Measurements from ENCODE around the gene VAV3. TPM values are rescaled to one million over a fixed set of nuclear protein-coding genes. Genes with fewer than 3 reads are reported as not detected.

VAV3 gene
- total and polyA plus RNA-seq, 9 of the 15 experiments (the other 6 are each of a cell fraction or from before 2014, with no cell fraction given): not detected

DNA sequence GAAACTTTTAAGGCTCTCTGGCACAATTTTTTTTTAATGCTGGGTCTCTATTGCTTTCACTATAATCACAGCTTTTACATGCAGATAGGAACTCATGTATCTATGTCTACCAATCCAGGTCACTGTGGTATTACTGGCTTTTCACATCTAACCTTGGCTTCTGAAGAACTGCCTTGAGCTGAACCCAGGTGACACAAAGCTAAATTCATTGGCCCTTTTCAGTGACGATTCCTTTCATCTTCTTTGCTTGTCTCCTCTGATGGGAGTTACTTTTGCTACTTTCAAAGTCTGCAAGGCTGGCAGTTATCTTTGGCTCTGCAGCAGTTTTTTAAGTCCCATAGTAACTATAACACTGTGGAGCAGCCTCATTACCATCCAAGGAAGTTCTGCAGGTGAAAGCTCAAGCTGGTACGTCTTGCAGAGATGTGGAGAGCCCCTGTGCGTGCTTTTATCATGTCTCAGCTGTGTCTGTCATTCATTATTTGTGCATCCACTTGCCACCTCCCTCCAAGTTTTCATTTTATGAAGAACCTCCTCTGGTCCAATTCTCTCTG is 364.3 kb downstream of the VAV3 start (continued):
- TF ChIP-seq, protein P1, sequence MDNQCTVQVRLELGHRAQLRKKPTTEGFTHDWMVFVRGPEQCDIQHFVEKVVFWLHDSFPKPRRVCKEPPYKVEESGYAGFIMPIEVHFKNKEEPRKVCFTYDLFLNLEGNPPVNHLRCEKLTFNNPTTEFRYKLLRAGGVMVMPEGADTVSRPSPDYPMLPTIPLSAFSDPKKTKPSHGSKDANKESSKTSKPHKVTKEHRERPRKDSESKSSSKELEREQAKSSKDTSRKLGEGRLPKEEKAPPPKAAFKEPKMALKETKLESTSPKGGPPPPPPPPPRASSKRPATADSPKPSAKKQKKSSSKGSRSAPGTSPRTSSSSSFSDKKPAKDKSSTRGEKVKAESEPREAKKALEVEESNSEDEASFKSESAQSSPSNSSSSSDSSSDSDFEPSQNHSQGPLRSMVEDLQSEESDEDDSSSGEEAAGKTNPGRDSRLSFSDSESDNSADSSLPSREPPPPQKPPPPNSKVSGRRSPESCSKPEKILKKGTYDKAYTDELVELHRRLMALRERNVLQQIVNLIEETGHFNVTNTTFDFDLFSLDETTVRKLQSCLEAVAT (IDR thresholded peaks at IDR 0.05): no peak

DNA sequence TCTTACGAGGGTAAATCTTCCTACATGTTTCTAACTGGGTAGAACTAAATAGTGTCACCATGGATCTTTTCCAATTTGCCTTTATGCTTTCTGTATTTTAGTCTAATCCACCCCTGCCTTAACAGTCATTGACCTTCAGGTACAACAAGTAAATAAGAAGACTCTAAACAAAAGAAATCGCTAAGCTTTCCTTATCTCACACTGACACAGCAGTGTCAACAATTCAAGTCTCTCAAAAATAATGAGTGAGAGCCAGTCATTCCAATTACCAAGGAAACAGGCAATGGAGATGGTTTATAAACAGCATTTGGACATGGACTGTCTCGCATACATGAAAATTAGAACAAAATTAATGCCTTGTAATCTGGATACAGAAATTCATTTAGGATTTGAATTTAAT is 365.8 kb downstream of the VAV3 start:
- no peaks in the 10 kb centered on the region for H3K9me3 ChIP-seq (replicated peaks; ENCODE audit: control insufficient read depth, insufficient read depth, low read depth, low read length)
- no peak overlapping the region for H2AFZ ChIP-seq (ENCODE audit: low read depth, low read length)
- no peak overlapping the region for H3K9ac ChIP-seq (ENCODE audit: insufficient read depth in 1 of 2, low read depth in 2 of 2, low read length in 2 of 2)
- no peaks in the 10 kb centered on the region for H4K20me1 ChIP-seq (replicated peaks; ENCODE audit: control insufficient read depth, insufficient read depth, low read length)
- CTCF ChIA-PET (ENCODE audit: low intra/inter-chr PET ratio): no interaction called here
- POLR2A ChIA-PET: interaction anchor here (0.7 kb wide), 1 partner anchor 53 kb away, joined by 4 read pairs; no protein-coding TSS in a partner anchor
- H3K36me3 ChIP-seq (ENCODE audit: control insufficient read depth, insufficient read depth, low read length): no peaks in the 10 kb centered on the region
- no peak for FAIRE-seq
- intact Hi-C loops (cut with micrococcal nuclease) (no loop called here), in situ Hi-C loops (cut with MboI) (no loop called here)
- BruUV-seq (replicated peaks): no TSS peak
- H3K4me1 ChIP-seq (replicated peaks in 1 of 2; ENCODE audit: control insufficient read depth in 2 of 2, insufficient read depth in 2 of 2, low read length in 2 of 2): no peaks in the 10 kb centered on the region
- no peak overlapping the region for H3K4me2 ChIP-seq (ENCODE audit: insufficient read depth, low read length)
- WGBS (ENCODE audit: insufficient coverage, low coverage, missing lambda C conversion rate): 5% methylated on average over 3 of the region's 3 CpGs
- H3K4me3 ChIP-seq: no peak overlapping the region
- DNase-seq (ENCODE audit: extremely low read depth in 1 of 4, low spot score in 3 of 4): no peak
- H3K79me2 ChIP-seq (ENCODE audit: control insufficient read depth, insufficient read depth, low read length): no peaks in the 10 kb centered on the region
- no peaks in the 10 kb centered on the region for H3K9me1 ChIP-seq (ENCODE audit: control insufficient read depth, insufficient read depth, low read length)
- ATAC-seq: no peak
- H3K27me3 ChIP-seq (ENCODE audit: control insufficient read depth in 2 of 2, insufficient read depth in 2 of 2, low read length in 2 of 2): no peaks in the 10 kb centered on the region
- no peak overlapping the region for H3K27ac ChIP-seq (ENCODE audit: extremely low read depth, low read depth, low read length)
- no peak for TF ChIP-seq MAFF (IDR thresholded peaks at IDR 0.05; ENCODE audit: low read length)
- no peak for TF ChIP-seq ZFX (CRISPR knock-in tag; IDR thresholded peaks at IDR 0.05)
- no peak for TF ChIP-seq FOXM1 (IDR thresholded peaks at IDR 0.05; ENCODE audit: low read depth)
- no peak for TF ChIP-seq FOXM1 (CRISPR knock-in tag; IDR thresholded peaks at IDR 0.05; ENCODE audit: low read depth)
- TF ChIP-seq, protein P2, sequence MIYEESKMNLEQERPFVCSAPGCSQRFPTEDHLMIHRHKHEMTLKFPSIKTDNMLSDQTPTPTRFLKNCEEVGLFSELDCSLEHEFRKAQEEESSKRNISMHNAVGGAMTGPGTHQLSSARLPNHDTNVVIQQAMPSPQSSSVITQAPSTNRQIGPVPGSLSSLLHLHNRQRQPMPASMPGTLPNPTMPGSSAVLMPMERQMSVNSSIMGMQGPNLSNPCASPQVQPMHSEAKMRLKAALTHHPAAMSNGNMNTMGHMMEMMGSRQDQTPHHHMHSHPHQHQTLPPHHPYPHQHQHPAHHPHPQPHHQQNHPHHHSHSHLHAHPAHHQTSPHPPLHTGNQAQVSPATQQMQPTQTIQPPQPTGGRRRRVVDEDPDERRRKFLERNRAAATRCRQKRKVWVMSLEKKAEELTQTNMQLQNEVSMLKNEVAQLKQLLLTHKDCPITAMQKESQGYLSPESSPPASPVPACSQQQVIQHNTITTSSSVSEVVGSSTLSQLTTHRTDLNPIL (CRISPR knock-in tag; IDR thresholded peaks at IDR 0.05): no peak
- TF ChIP-seq ETV5 (CRISPR knock-in tag; IDR thresholded peaks at IDR 0.05; ENCODE audit: low read depth): no peak
- no peak for TF ChIP-seq NEUROD1 (IDR thresholded peaks at IDR 0.05; ENCODE audit: borderline replicate concordance, low read depth, low read length, partially characterized antibody)
- no peak for TF ChIP-seq FOXP1 (CRISPR knock-in tag; IDR thresholded peaks at IDR 0.05)
- no peak for TF ChIP-seq POU5F1 (IDR thresholded peaks at IDR 0.05; ENCODE audit: borderline replicate concordance, low read depth, low read length, partially characterized antibody)
- TF ChIP-seq CCAR2 (IDR thresholded peaks at IDR 0.05; ENCODE audit: low read depth, low read length): no peak
- no peak for TF ChIP-seq ZSCAN29 (IDR thresholded peaks at IDR 0.05)
- TF ChIP-seq PYGO2 (tag; IDR thresholded peaks at IDR 0.05): no peak
- TF ChIP-seq RBM17 (IDR thresholded peaks at IDR 0.05; ENCODE audit: borderline replicate concordance, low read depth, low read length): no peak
- TF ChIP-seq ZNF830 (CRISPR knock-in tag; IDR thresholded peaks at IDR 0.05): no peak
- TF ChIP-seq FOXK1 (CRISPR knock-in tag; IDR thresholded peaks at IDR 0.05; ENCODE audit: borderline replicate concordance): no peak
- TF ChIP-seq ETV6 (IDR thresholded peaks at IDR 0.05; ENCODE audit: borderline replicate concordance in 1 of 2, low read depth in 2 of 2, low read length in 1 of 2): no peak
- no peak for TF ChIP-seq ETV6 (CRISPR knock-in tag; IDR thresholded peaks at IDR 0.05; ENCODE audit: borderline replicate concordance)
- no peak for TF ChIP-seq ZNF121 (CRISPR knock-in tag; conservative IDR thresholded peaks at IDR 0.05)
- no peak for TF ChIP-seq FOXJ2 (tag; IDR thresholded peaks at IDR 0.05)
